ENCODE measurements around the gene CEP20.
A peak's percentile ranks its signal among the peaks of the same experiment; 100 is the strongest.

The CEP20 gene

GRCh38 chr16:15887283-15887682, 1.1 kb downstream of the CEP20 start:
- peaks cover 31% of the 10 kb centered on the region for H3K4me1 ChIP-seq (ENCODE audit: low read depth, poor library complexity, severe bottlenecking)
- peaks cover 15% of the 10 kb centered on the region; the same call in 1 of the 2 replicates for H3K36me3 ChIP-seq (ENCODE audit: insufficient read depth)
- H3K4me2 ChIP-seq: peak overlapping the region; percentile 75
- no peaks in the 10 kb centered on the region for H3K27me3 ChIP-seq (ENCODE audit: insufficient read depth, low read depth)
- H4K20me1 ChIP-seq (ENCODE audit: insufficient read depth): no peaks in the 10 kb centered on the region
- peaks cover 55% of the 10 kb centered on the region for H3K79me2 ChIP-seq (ENCODE audit: insufficient read depth, low read depth)
- no peak for TF ChIP-seq CTCF (conservative IDR thresholded peaks at IDR 0.05; ENCODE audit: low read depth, low read length)
- H3K4me3 ChIP-seq (IDR thresholded peaks at IDR 0.05; ENCODE audit: insufficient read depth, low read depth, low read length): no peak overlapping the region
- H3K27ac ChIP-seq: no peak overlapping the region
- H2AFZ ChIP-seq (ENCODE audit: low read depth): no peak overlapping the region
- peak overlapping the region; percentile 86; the same call in 1 of the 2 replicates for H3K9ac ChIP-seq

GRCh38 chr16:15886078-15886477, 2.3 kb downstream of the CEP20 start:
- H2AFZ ChIP-seq (ENCODE audit: low read depth): no peak overlapping the region
- H3K27me3 ChIP-seq (ENCODE audit: insufficient read depth, low read depth): no peaks in the 10 kb centered on the region
- no peak overlapping the region for H3K4me3 ChIP-seq (IDR thresholded peaks at IDR 0.05; ENCODE audit: insufficient read depth, low read depth, low read length)
- no peak overlapping the region for H3K9ac ChIP-seq
- peaks cover 15% of the 10 kb centered on the region; the same call in 1 of the 2 replicates for H3K36me3 ChIP-seq (ENCODE audit: insufficient read depth)
- no peak overlapping the region for H3K27ac ChIP-seq
- H3K4me2 ChIP-seq: no peak overlapping the region; the same call in 1 of the 2 replicates
- TF ChIP-seq CTCF (conservative IDR thresholded peaks at IDR 0.05; ENCODE audit: low read depth, low read length): no peak
- H3K4me1 ChIP-seq (ENCODE audit: low read depth, poor library complexity, severe bottlenecking): peaks cover 40% of the 10 kb centered on the region
- H4K20me1 ChIP-seq (ENCODE audit: insufficient read depth): no peaks in the 10 kb centered on the region
- peaks cover 60% of the 10 kb centered on the region for H3K79me2 ChIP-seq (ENCODE audit: insufficient read depth, low read depth)

- Histone ChIP-seq H3K4me1 (ENCODE audit: low read depth, poor library complexity, severe bottlenecking) (peaks cover 45% of the 10 kb centered on the region), H3K27ac (no peak overlapping the region), H3K79me2 (ENCODE audit: insufficient read depth, low read depth) (peaks cover 60% of the 10 kb centered on the region), H3K27me3 (ENCODE audit: insufficient read depth, low read depth) (no peaks in the 10 kb centered on the region), H3K4me2 (no peak overlapping the region), H3K4me3 (IDR thresholded peaks at IDR 0.05; ENCODE audit: insufficient read depth, low read depth, low read length) (no peak overlapping the region), H2AFZ (ENCODE audit: low read depth) (no peak overlapping the region), H4K20me1 (ENCODE audit: insufficient read depth) (no peaks in the 10 kb centered on the region), H3K9ac (no peak overlapping the region), H3K36me3 (ENCODE audit: insufficient read depth) (peaks cover 15% of the 10 kb centered on the region; the same call in 1 of the 2 replicates)
- TF ChIP-seq CTCF (conservative IDR thresholded peaks at IDR 0.05; ENCODE audit: low read depth, low read length): no peak
Measured at GRCh38 chr16:15885560-15886001, 2.8 kb downstream of the CEP20 start.

GRCh38 chr16:15882563-15882962, 5.8 kb downstream of the CEP20 start:
- H3K4me2 ChIP-seq: no peak overlapping the region
- H4K20me1 ChIP-seq (ENCODE audit: insufficient read depth): no peaks in the 10 kb centered on the region
- H3K36me3 ChIP-seq (ENCODE audit: insufficient read depth): peaks cover 15% of the 10 kb centered on the region; the same call in 1 of the 2 replicates
- no peak overlapping the region for H3K9ac ChIP-seq
- H3K27me3 ChIP-seq (ENCODE audit: insufficient read depth, low read depth): no peaks in the 10 kb centered on the region
- no peak for TF ChIP-seq CTCF (conservative IDR thresholded peaks at IDR 0.05; ENCODE audit: low read depth, low read length)
- peaks cover 53% of the 10 kb centered on the region for H3K79me2 ChIP-seq (ENCODE audit: insufficient read depth, low read depth)
- H3K4me3 ChIP-seq (IDR thresholded peaks at IDR 0.05; ENCODE audit: insufficient read depth, low read depth, low read length): no peak overlapping the region
- H3K27ac ChIP-seq: no peak overlapping the region
- peaks cover 55% of the 10 kb centered on the region for H3K4me1 ChIP-seq (ENCODE audit: low read depth, poor library complexity, severe bottlenecking)
- no peak overlapping the region for H2AFZ ChIP-seq (ENCODE audit: low read depth)
